HEK293 (cell line): ENCODE results near the gene BATF2.
A peak's percentile ranks its signal among the peaks of the same experiment; 100 is the strongest.

ENCODE experiments used
- CTCF ChIA-PET: fragments of 350-600 bp; formaldehyde crosslinking; extraction: SDS; loops from one replicate; lab custom pipeline; 2021; ENCODE audit warnings: antibody characterized with exemption; lab: Yijun Ruan, JAX
- POLR2A ChIA-PET: fragments of 300-600 bp; formaldehyde crosslinking; extraction: SDS; loops from one replicate; lab custom pipeline; 2020; ENCODE audit warnings: antibody characterized with exemption, inconsistent platforms; lab: Yijun Ruan, JAX
- H3K27ac ChIP-seq: fragments of 200-500 bp; sonication (Bioruptor generic); 2 replicates; pipeline ENCODE4 v1.5.1; 2014; ENCODE audit warnings: low read depth, low read length, control low read depth, inconsistent platforms; ENCODE audit errors: extremely low read depth
- H3K36me3 ChIP-seq, 2 experiments: fragments of 200-500 bp in 1 of 2; sonication (Bioruptor generic) in 1 of 2; 1 replicate in 1 of 2; 2 replicates in 1 of 2; pipeline ENCODE4 v1.5.1; 2014 to 2017; ENCODE audit warnings: inconsistent platforms in 2 of 2, low read length in 2 of 2; ENCODE audit not compliant: control insufficient read depth in 2 of 2, insufficient read depth in 1 of 2
- H3K4me1 ChIP-seq: fragments of 200-500 bp; sonication (Bioruptor generic); 2 replicates; pipeline ENCODE4 v1.5.1; 2014; ENCODE audit warnings: mild to moderate bottlenecking, low read length, inconsistent platforms; ENCODE audit not compliant: control insufficient read depth, insufficient read depth
- H3K4me3 ChIP-seq: 2 replicates; pipeline ENCODE4 v1.5.1; 2011; ENCODE audit warnings: low read depth, mild to moderate bottlenecking, control low read depth, low read length, moderate library complexity
- H3K9me3 ChIP-seq: fragments of 200-500 bp; sonication (Bioruptor generic); 2 replicates; pipeline ENCODE4 v1.5.1; 2014; ENCODE audit warnings: low read depth, low read length, inconsistent platforms; ENCODE audit not compliant: control insufficient read depth, insufficient read depth
- CTCF ChIP-seq: fragments of 450-650 bp; formaldehyde crosslinking; IDR thresholded peaks from 2 replicates; pipeline ENCODE4 v1.5.1; 2016; ENCODE audit warnings: missing biosample characterization, missing genetic modification characterization
- FEZF1 ChIP-seq: fragments of 450-650 bp; formaldehyde crosslinking; IDR thresholded peaks from 2 replicates; pipeline ENCODE4 v1.5.1; 2016; ENCODE audit warnings: missing biosample characterization, missing genetic modification characterization
- GLIS1 ChIP-seq: fragments of 450-650 bp; formaldehyde crosslinking; IDR thresholded peaks from 2 replicates; pipeline ENCODE4 v1.5.1; 2016; ENCODE audit warnings: missing biosample characterization, missing genetic modification characterization
- INSM2 ChIP-seq: fragments of 450-650 bp; formaldehyde crosslinking; IDR thresholded peaks from 2 replicates; pipeline ENCODE4 v1.5.1; 2016; ENCODE audit warnings: missing biosample characterization, missing genetic modification characterization
- KLF1 ChIP-seq: fragments of 450-650 bp; formaldehyde crosslinking; IDR thresholded peaks from 2 replicates; pipeline ENCODE4 v1.5.1; 2016; ENCODE audit warnings: missing biosample characterization, missing genetic modification characterization
- KLF17 ChIP-seq: fragments of 450-650 bp; formaldehyde crosslinking; IDR thresholded peaks from 2 replicates; pipeline ENCODE4 v1.5.1; 2016; ENCODE audit warnings: missing biosample characterization, missing genetic modification characterization
- MZF1 ChIP-seq: fragments of 450-650 bp; formaldehyde crosslinking; IDR thresholded peaks from 2 replicates; pipeline ENCODE4 v1.5.1; 2017; ENCODE audit warnings: missing biosample characterization, missing genetic modification characterization, borderline replicate concordance
- SCRT1 ChIP-seq: fragments of 450-650 bp; formaldehyde crosslinking; IDR thresholded peaks from 2 replicates; pipeline ENCODE4 v1.5.1; 2016; ENCODE audit warnings: missing biosample characterization, missing genetic modification characterization, borderline replicate concordance
- TCF7L2 ChIP-seq: IDR thresholded peaks from 2 replicates; pipeline ENCODE4 v1.6.1; 2011; ENCODE audit warnings: low read depth, mild to moderate bottlenecking, inconsistent platforms, low read length, moderate library complexity, borderline replicate concordance
- WT1 ChIP-seq: fragments of 450-650 bp; formaldehyde crosslinking; IDR thresholded peaks from 2 replicates; pipeline ENCODE4 v1.5.1; 2016; ENCODE audit warnings: missing biosample characterization, missing genetic modification characterization
- ZBTB1 ChIP-seq: fragments of 450-650 bp; formaldehyde crosslinking; IDR thresholded peaks from 2 replicates; pipeline ENCODE4 v1.5.1; 2016; ENCODE audit warnings: missing biosample characterization, missing genetic modification characterization
- ZFP69B ChIP-seq: fragments of 450-650 bp; formaldehyde crosslinking; IDR thresholded peaks from 2 replicates; pipeline ENCODE4 v1.5.1; 2016; ENCODE audit warnings: missing biosample characterization, missing genetic modification characterization
- ZNF133 ChIP-seq: fragments of 450-650 bp; formaldehyde crosslinking; IDR thresholded peaks from 2 replicates; pipeline ENCODE4 v1.5.1; 2016; ENCODE audit warnings: missing biosample characterization, missing genetic modification characterization
- ZNF2 ChIP-seq: fragments of 450-650 bp; formaldehyde crosslinking; IDR thresholded peaks from 2 replicates; pipeline ENCODE4 v1.5.1; 2016; ENCODE audit warnings: missing biosample characterization, missing genetic modification characterization
- ZNF292 ChIP-seq: fragments of 450-650 bp; formaldehyde crosslinking; IDR thresholded peaks from 2 replicates; pipeline ENCODE4 v1.5.1; 2016; ENCODE audit warnings: low read depth, missing biosample characterization, missing genetic modification characterization, borderline replicate concordance
- ZNF311 ChIP-seq: fragments of 450-650 bp; formaldehyde crosslinking; IDR thresholded peaks from 2 replicates; pipeline ENCODE4 v1.5.1; 2017; ENCODE audit warnings: missing biosample characterization, missing genetic modification characterization, borderline replicate concordance
- ZNF341 ChIP-seq: fragments of 450-650 bp; formaldehyde crosslinking; IDR thresholded peaks from 2 replicates; pipeline ENCODE4; 2016; ENCODE audit warnings: low read depth, missing biosample characterization, missing genetic modification characterization
- ZNF398 ChIP-seq: fragments of 450-650 bp; formaldehyde crosslinking; IDR thresholded peaks from 2 replicates; pipeline ENCODE4 v1.5.1; 2017; ENCODE audit warnings: missing biosample characterization, missing genetic modification characterization
- ZNF48 ChIP-seq: fragments of 450-650 bp; formaldehyde crosslinking; IDR thresholded peaks from 2 replicates; pipeline ENCODE4 v1.5.1; 2016; ENCODE audit warnings: missing biosample characterization, missing genetic modification characterization
- ZNF777 ChIP-seq: fragments of 450-650 bp; formaldehyde crosslinking; IDR thresholded peaks from 2 replicates; pipeline ENCODE4 v1.5.1; 2017; ENCODE audit warnings: missing biosample characterization, missing genetic modification characterization, borderline replicate concordance
- ZNF837 ChIP-seq: fragments of 450-650 bp; formaldehyde crosslinking; IDR thresholded peaks from 2 replicates; pipeline ENCODE4 v1.5.1; 2016; ENCODE audit warnings: missing biosample characterization, missing genetic modification characterization
- ZSCAN23 ChIP-seq: fragments of 450-650 bp; formaldehyde crosslinking; IDR thresholded peaks from 2 replicates; pipeline ENCODE4 v1.5.1; 2016; ENCODE audit warnings: missing biosample characterization, missing genetic modification characterization

The BATF2 gene

GRCh38 chr11:64998690-64999431 lies 2.1 kb upstream of the BATF2 start:
- TF ChIP-seq ZNF292 (tag by site-specific recombination): no peak
- TF ChIP-seq FEZF1: no peak
- TF ChIP-seq ZNF311 (tag by site-specific recombination): no peak
- peak; percentile 86 for TF ChIP-seq KLF1 (tag by site-specific recombination)
- TF ChIP-seq ZNF2 (tag by site-specific recombination): no peak
- no peak for TF ChIP-seq ZNF837
- TF ChIP-seq ZBTB1: no peak
- TF ChIP-seq ZNF133 (tag by site-specific recombination): no peak
- no peak for TF ChIP-seq CTCF (tag by site-specific recombination)
- TF ChIP-seq ZNF777 (tag by site-specific recombination): no peak
- TF ChIP-seq MZF1 (tag by site-specific recombination): no peak
- peak; percentile 23; the same call in 1 of the 2 replicates for TF ChIP-seq GLIS1
- no peak for TF ChIP-seq INSM2 (tag by site-specific recombination)
- TF ChIP-seq TCF7L2: no peak
- TF ChIP-seq ZNF341 (tag by site-specific recombination): 0 out of 2 replicates have a peak, but pooled peaks have one; percentile 17
- TF ChIP-seq SCRT1: no peak
- peak; percentile 76 for TF ChIP-seq KLF17 (tag by site-specific recombination)
- no peak for TF ChIP-seq ZSCAN23 (tag by site-specific recombination)
- no peak for TF ChIP-seq ZFP69B (tag by site-specific recombination)
- TF ChIP-seq ZNF48 (tag by site-specific recombination): no peak
- peak; percentile 70; the same call in 1 of the 2 replicates for TF ChIP-seq WT1
- peak; percentile 26; the same call in 1 of the 2 replicates for TF ChIP-seq ZNF398 (tag by site-specific recombination)
- H3K36me3 ChIP-seq: no peaks in the 10 kb centered on the region
- CTCF ChIA-PET: interaction anchor here (0.5 to 3.7 kb wide), 5 partner anchors 14 to 179 kb away, joined by 3 to 15 read pairs (median 4); partner anchors contain the start of gene ARL2
- no peaks in the 10 kb centered on the region for H3K9me3 ChIP-seq
- POLR2A ChIA-PET: interaction anchor here (0.6 kb wide), 1 partner anchor 14 kb away, joined by 4 read pairs; no protein-coding TSS in a partner anchor
- H3K27ac ChIP-seq: no peak overlapping the region
- H3K4me3 ChIP-seq: no peak overlapping the region
- H3K4me1 ChIP-seq: no peaks in the 10 kb centered on the region
